HG03066 (cell line): ENCODE results near the gene HSF5.
"Not testable (repeated sequence)": the region's sequence is repeated elsewhere in the genome, so short reads cannot be mapped to it uniquely, and the experiment has no call there.

Source experiments
- ATAC-seq: cut with Tn5 transposase; IDR thresholded peaks from one replicate; pipeline ENCODE4 v1.9.1; 2021; ENCODE audit warnings: low read depth; ENCODE audit not compliant: unreplicated experiment

HSF5 gene

DNA sequence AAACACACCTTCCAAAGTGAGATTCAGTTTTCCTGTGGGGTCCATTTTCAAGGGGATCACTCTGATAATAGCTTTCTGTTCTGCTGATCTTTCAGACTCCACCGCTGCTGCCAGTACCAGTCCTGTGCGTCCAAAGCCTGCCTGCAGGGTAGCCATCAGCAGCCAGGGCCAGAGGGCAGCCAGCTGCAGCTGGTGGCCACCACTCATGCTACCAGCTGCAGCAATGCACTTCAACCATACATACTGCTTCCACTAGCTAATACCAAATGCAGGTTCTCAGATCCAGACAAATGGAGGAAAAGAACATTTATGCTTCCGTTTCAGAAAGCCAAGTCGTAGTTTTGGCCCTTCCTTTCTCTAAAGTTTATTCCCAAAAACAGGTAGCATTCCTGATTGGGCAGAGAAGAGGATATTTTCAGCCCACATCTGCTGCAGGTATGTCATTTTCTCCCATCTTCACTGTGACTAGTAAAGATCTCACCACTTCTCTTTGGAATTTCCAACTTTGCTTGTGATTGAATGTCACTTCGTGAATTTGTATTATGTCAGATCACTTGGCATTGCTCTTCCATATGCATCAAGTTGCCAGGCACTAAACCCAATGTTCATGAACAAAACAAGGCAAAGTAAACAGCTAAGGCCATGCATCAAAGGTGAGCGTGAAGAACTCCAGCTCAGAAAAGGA is 72.7 kb downstream of the HSF5 start:
- ATAC-seq = no peak

DNA sequence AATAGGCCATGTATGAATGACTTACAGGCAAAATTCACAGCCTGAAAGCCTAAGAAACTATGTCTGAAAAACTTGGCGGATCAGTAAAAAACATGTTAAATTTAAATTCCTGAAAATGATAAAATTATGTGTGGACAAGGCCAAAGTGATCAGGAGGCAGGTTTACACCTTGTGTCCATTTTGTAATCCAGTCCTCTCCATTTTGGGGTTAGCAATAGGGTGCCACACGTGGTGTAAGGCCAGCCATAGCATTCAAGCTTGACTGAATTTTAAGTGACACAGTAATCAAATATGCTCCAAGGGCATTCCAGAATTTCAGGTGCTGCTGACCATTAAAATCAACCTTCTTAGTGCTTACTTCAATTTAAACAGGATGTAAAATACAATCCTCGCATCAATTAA is 73.6 kb downstream of the HSF5 start:
- no peak for ATAC-seq

DNA sequence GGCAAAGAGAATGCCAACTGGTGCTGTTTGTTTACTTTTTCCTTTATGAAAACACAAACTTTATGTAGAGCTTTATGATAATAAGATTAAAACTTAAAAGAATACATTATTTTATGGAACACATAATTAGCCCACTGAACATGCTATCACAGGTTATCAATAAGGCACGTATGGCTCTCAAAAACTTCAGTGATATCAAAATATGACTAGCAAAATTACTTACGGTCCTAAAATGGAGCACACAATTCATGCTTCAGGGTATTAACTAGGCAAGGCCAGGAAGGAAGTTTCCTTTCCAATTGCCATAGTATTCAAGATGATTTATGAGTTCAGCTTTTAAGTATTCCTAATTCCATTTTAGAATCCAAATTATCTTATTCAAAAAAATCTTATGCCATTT is 74.5 kb downstream of the HSF5 start:
- ATAC-seq = no peak

DNA sequence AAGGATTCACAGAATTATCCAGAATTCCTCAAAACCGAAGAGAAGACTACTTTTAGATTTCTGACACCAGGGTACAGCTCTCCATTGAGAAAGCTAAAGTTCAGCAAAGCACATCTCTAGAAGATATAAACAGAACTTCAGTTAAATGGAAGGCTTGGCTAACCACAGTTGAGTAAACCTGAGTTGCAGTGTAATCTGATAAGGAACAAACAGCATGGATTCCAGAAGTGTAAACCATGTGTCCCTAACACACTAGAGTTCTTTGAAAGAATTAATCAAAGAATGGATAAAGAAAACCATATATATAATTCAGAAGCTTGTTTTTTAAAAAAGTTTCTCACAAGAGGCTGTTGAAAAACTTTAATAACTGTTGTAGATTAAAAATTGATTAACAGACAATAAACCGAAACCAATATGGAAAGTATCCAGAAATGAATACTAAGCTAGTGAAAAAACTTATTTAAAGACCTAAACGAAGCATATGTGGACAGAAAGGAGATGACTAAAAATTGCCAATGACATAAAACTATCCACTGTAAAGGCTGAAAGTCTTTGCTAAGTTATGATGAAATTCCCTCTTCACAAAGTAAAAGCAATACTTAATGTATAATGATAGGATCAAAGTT is 75.1 kb downstream of the HSF5 start:
- no peak for ATAC-seq

DNA sequence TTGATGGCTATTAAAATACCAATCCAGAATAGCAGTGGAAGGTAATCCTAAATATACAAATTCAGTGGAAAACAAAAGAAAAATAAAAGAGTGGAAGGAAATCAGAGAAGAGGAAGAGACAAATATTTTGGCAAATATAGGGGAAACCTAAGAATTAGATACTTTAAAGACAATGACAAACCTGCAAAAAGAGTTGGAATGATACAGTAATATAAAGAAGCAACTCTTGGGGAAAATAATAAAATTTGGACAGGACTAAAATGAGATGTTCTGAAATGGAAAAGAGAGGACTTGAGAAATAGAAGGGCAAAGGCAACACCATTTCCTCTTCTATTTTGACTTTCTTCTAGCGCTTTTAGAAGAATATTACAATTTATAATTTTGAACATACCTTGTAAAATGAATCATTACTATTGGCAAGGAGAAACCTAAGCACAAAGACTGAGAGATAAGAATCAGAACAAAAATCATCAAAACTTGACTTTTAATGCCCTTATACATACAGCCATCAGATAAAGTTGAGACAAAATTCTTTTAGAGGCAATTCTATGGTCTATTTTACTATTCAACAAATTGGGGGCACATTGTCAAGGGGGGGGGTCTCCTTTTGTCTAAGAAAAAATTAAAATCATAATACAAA is 76.0 kb downstream of the HSF5 start:
- ATAC-seq = no peak

DNA sequence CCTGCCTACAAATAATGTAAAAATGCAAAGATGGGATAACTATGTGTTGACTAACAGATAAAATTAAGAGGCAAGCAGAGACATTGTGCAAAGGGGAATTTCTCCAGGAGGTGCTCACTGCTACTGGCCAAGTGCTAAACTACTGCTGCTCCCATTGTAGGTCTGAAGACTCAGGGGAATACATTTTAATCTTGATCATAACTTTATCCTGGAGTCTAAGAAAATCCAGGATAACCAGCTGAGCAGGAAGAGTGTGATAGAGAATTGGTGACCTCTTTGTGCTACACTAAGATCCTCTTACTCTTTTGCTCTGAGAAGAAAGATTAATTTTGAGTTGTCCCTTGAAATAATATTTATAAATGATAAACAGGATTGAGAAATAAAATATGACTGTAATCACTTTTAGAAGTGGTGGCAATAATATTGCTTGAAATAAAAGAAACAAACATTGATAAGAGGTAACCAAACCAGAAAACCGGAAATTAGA is 76.8 kb downstream of the HSF5 start:
- no peak for ATAC-seq

DNA sequence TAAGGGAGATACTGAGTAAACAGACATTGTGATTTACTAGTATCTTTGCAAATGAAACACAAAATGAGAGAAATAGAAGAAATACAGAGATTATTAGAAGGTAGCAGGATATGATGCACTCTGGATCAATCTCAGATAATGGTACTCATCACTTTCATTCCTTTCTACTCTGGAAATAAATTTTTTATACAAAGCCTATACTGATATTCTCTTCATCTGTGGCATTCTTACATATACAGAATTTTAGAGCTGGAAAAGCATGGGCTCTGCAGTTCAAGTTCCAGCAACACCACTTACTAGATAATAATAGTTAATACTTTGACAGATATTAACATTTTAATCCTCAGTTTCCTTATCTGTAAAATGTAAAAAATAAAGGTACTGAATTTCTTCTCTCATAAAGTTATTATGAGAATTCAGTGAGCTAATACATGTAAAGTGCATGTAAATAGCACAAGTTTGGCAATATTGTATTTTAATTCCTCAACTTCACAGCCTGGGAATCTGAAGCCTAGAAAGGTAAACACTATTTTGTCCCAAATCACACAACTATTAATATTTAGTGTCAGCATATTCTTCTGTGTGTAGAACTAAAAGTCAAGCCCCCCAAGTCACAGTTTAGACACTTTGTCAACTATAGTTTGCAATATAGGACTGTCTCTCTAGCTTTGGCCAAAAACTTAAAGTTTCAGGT is 77.3 kb downstream of the HSF5 start:
- ATAC-seq = no peak

DNA sequence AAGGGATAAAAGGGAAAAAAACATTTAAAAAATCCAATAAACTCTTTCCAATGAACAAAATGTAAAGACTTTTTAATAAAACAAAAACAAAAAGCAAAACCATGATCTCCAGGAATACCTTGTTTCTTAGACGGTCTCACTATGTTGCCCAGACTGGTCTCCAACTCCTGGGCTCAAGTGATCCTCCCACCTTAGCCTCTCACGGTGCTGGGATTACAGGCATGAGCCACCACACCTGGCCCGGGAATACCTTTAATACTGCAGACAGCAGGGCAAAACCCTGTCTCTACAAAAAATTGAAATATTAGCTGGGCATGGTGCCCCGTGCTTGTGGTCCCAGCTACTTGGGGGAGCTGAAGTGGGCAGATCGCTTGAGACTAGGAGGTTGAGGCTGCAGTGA is 78.8 kb downstream of the HSF5 start:
- no peak for ATAC-seq

DNA sequence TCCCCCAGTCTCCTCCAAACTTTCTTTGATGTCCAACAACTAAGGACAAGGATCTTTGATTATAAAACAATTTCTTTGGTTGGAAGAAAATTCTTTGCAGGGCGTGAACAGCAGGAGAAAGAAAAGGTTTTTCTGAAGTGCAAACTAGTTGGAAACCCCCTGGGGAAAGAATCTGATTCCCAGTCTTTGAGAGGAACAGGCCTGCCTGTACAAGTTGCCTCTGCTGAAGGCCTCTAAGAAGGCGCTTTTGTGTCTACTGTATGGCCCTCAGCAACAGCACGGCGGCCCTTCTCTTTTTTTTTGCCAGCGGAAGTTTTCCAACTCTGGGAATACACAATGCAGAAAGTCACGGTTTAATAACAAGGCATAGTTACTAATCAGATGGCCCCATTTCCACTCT is 84.9 kb downstream of the HSF5 start:
- no peak for ATAC-seq

DNA sequence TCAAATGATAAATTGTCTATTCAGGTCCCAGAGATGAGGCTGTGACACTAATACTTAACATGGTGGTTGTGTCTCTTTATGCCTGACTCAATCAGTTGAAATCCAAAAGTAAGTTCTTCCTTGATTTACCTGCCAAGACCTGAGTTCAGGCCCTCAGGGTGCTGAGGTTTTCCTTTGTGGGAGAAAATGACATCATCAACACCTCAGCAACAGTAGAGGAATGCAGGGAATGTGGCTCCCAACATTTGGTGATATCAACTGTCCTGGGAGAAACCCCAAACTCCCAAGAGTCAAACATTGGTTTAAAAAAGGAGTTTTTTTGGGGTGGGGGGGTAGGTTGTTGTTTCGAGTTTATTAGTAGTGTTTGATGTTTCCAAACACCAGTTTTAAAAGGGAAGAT is 85.5 kb downstream of the HSF5 start:
- ATAC-seq = no peak

DNA sequence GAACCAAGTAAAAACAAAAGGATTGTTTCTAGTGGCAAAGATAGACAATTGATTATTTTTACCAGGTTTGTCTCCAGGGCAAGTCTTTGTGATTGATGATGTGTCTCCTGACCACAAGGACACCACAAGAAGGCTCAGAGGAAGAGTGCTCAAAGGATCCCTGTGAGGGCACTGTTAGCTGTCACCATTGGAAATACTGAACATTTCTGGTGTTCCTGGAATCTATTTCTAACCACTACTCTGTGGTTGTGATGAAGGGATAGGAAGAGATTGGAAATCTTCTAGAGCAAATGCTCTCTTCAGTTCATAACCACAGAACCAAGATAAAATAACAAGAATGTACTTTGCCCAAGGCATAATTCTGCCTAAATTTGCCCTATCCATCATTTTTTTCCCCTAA is 86.2 kb downstream of the HSF5 start:
- ATAC-seq = no peak

DNA sequence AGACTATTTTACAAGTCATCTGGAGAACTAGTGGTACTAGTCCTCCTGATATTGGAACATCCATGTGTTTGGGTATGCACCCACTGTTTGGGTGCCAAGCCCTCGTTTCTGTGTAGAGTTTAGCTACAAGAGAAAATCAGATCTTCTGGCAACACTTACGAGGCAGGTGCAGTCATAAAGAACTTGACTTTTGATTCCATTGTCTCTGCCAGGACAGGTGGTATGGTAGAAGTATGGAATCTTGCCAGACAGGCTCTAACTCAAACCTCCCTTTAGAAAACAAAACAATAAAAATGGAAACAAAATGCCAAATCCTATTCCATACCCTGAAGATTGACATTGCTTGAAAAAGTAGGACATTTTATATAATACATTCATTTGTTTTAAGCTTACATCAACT is 86.9 kb downstream of the HSF5 start:
- no peak for ATAC-seq

DNA sequence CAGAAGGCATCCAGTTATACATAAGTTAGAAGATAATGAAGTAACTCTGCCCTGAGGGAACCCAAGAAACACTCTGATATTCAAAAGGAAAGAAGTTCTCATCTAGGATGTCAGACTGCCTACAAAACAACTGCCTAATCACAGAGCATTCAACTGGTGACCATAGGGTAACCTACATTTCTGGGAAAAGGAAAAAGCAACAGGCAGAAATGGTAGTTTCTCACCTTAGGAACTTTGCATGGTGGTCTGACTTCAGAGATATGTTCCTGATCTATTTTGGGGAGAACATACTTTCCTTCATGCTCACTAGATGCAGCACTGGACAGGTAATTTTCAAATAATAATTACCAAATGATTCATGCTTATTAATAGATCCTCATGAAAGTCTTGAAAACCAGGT is 87.4 kb downstream of the HSF5 start:
- ATAC-seq = no peak

DNA sequence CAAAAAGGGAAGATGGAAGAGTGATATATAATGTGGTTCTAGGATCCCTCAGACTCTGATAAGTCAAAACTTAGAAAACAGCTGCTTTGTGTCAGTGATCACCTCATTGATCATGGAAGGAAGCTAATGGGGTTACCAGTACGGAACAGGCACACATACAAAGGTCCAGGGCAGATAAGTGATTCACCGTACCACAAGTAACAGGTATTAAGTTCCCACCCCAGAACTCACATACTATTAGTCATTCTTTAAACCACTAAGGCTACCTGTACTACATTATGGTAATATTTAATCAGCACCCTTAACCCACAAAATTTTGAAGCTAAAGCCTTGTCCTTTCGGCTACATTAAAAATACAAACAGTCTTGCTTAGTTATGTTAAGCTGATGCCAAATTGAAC is 88.2 kb downstream of the HSF5 start:
- ATAC-seq = no peak

DNA sequence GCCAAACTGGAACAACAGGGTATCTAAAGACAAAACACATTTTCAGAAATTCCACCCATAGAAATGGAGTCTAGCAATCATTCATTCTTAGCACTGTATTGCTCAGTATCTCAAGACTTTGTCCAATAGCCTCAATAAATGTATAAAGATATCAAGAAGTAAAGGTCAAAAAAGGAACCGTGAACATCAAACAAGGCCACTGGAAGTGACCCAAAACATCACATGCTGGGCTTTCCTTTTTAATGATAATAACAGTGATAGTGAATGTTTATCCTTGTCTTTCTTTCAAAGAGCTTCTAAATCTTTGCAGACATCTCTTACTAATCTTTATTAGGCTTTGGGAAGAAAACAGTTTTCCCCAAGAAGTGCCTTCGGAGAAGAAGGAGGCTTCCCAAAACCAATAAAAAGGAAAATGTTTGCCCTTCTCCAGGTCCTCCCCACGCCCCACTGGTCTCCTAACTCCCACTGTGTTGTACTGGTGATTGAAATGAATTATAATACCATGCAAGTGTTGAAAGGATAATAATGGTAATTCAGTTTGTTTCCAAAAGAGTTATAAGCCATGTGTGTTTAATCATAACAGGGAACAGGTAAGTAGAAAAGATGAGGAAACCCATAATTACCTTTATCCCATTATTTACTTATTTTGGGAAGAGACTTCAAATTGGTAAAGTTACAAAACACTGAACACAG is 89.5 kb downstream of the HSF5 start:
- ATAC-seq = no peak

DNA sequence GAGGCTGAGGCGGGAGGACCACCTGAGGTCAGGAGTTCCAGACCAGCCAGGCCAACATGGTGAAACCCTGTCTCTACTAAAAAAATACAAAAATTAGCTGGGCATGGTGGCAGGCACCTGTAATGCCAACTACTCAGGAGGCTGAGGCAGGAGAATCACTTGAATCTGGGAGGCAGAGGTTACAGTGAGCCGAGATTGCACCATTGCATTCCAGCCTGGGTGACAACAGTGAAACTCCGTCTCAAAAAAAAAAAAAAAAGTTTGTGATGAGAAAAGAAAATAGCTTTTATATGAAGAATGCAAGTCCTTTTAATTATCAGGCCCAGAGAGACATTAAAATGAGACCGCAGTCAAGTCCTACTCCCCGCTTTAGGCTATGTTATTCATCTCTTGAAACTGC is 90.8 kb downstream of the HSF5 start:
- ATAC-seq = not testable (repeated sequence)

DNA sequence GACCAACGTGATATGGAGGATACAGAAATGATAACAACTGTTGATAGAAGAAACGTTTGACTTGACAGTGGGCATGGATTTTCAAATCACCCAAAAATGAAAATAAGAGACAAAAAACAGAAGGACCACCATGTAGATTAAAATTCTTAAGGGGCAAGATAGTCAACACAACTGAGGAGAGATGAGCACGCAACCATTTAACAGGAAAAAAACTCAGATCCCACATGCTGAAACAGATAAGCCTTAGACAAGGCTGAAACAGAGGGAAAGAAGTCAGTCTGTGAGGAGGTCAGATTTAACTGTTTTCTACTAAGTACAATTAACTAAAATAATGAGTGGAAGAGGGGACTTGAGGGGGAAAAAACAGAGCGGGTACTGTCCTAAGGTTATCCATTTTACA is 92.0 kb downstream of the HSF5 start:
- ATAC-seq = no peak

DNA sequence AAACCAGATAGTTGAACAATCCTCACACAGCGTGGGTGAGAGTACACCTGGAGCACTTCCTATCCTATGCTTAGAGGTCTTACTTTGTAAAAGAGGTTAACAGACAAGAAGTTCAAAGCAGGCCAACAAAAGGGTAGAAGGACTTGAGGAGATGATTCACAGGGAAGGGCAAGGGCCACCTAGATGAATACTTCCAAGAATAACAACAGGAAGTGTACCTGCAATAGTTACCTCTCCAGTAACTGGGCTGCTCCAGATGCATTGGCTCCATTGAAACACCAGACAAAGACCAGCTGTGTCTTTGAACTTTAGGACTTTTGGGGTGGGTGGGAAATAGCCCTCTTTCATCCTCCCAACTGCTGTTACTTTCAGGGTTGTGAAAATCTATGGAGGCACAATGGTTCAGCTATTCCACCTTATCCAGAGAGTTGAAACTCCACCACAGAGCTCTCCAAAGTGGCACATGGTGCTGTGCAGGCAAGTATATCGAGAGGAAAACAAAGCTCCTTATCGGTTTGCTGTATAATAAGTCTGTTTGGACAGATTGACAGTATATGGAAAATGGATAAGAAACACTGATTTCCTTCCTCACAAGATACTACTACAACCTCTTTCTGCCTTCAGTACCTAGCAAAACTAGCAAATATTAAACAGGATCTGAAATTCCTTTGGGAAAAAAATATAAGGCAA is 93.5 kb downstream of the HSF5 start:
- no peak for ATAC-seq

DNA sequence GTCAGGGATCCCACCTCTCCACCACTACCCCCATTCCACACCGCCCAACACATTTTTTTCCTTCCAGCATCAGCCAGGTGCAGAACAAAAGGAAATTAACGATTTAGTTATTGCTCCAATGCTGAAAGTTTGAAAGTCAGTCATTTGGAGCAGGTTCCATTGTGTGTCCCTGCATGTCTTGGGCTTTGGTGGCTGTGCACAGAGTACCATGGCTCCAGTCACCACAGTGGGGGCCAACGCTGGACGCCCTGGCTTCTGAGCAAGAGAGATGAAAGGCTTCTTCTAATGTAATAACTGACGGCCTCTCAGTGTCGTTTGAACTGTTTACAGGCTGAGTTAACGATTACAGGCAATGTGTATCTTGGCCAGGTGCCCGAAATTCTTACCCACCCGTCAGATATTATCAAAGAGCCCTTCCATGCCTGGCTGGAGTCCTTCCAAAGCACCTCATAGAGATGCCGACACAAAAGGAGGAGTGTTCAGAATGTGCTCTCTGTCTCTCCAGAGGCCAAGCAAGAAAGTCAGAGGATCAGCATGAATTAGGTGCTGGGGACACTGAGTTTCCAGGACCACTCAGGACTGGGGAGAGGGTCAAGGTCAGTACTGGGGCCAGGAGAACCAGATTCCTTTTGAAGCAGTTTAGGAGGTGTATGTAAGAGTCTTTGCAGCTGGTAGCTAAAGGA is 96.8 kb downstream of the HSF5 start:
- no peak for ATAC-seq

DNA sequence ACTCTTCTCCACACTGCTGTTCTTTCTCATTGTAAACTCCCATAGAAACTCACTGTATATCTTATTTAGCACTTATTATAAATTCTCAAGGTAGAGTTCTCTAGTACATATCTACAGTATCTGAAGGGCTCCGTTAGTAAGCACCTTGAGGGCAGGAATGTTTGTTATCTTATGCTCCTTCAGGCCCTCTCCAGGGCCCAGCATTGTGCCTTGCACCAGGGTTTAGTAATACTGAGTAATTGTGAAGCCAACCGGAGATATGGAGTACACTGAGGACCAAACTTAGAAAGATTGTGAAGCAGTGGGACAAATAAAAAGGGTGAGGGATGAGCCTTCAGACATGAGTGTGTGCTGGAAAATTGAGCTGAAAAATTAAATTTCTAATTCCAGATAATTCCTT is 97.3 kb downstream of the HSF5 start:
- no peak for ATAC-seq
